Nephron (organoid): ENCODE results near the gene TMCC3.
A peak's percentile ranks its signal among the peaks of the same experiment; 100 is the strongest.
"Not testable (repeated sequence)": the region's sequence is repeated elsewhere in the genome, so short reads cannot be mapped to it uniquely, and the experiment has no call there.

Source experiments
- H3K27ac Mint-ChIP-seq, 3 experiments: 2 replicates each; pipeline ENCODE4 v1.8.0; 2020; ENCODE audit warnings: mixed read lengths in 3 of 3, mild to moderate bottlenecking in 2 of 3, moderate library complexity in 1 of 3
- H3K27me3 Mint-ChIP-seq: 2 replicates; pipeline ENCODE4 v1.8.0; 2021; ENCODE audit warnings: low read depth, mild to moderate bottlenecking, moderate library complexity, mixed read lengths
- H3K36me3 Mint-ChIP-seq: 2 replicates; pipeline ENCODE4 v1.8.0; 2020; ENCODE audit warnings: low read depth, mixed read lengths
- H3K4me1 Mint-ChIP-seq: 2 replicates; pipeline ENCODE4 v1.8.0; 2020; ENCODE audit warnings: mixed read lengths
- H3K4me3 Mint-ChIP-seq, 3 experiments: 2 replicates each; pipeline ENCODE4 v1.8.0; 2020; ENCODE audit warnings: mild to moderate bottlenecking in 3 of 3, mixed read lengths in 3 of 3, moderate library complexity in 2 of 3
- H3K9me3 Mint-ChIP-seq: 2 replicates; pipeline ENCODE4 v1.8.0; 2020; ENCODE audit warnings: mixed read lengths
- TF ChIP-seq, protein P1 (sequence below), 3 experiments: fragments of 200-600 bp; sonication (generic); IDR thresholded peaks; one replicate each; pipeline ENCODE4 v1.5.0; 2021; ENCODE audit warnings: antibody characterized with exemption in 3 of 3; ENCODE audit not compliant: unreplicated experiment in 3 of 3

Gene TMCC3

DNA sequence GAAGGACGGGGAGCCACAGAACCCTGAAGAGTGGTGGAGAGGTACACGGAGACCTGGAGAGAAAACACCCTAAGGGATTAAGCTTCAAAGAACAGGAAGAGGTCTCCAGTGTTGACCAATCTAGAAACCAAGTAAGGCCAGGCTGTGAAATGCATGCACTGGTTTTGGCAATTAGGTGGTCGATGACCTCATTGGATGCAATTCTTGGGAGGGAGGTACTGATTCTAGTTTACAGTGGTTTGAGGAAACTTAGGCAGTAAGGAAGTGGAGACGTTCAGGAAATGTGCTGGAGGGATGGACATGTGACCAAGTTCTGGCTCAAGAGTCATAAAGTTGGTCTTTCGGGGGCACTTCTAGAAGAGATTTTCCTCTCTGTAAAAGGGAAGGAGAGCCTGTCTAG lies 99.4 kb downstream of the TMCC3 start:
- H3K4me1 Mint-ChIP-seq: no peaks in the 10 kb centered on the region
- peaks cover 5% of the 10 kb centered on the region for H3K36me3 Mint-ChIP-seq
- no peak overlapping the region for H3K27ac Mint-ChIP-seq
- TF ChIP-seq, protein P1, sequence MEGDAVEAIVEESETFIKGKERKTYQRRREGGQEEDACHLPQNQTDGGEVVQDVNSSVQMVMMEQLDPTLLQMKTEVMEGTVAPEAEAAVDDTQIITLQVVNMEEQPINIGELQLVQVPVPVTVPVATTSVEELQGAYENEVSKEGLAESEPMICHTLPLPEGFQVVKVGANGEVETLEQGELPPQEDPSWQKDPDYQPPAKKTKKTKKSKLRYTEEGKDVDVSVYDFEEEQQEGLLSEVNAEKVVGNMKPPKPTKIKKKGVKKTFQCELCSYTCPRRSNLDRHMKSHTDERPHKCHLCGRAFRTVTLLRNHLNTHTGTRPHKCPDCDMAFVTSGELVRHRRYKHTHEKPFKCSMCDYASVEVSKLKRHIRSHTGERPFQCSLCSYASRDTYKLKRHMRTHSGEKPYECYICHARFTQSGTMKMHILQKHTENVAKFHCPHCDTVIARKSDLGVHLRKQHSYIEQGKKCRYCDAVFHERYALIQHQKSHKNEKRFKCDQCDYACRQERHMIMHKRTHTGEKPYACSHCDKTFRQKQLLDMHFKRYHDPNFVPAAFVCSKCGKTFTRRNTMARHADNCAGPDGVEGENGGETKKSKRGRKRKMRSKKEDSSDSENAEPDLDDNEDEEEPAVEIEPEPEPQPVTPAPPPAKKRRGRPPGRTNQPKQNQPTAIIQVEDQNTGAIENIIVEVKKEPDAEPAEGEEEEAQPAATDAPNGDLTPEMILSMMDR (IDR thresholded peaks at IDR 0.05; ENCODE audit: unreplicated experiment in 3 of 3): no peak
- peaks cover 5% of the 10 kb centered on the region for H3K27me3 Mint-ChIP-seq
- H3K9me3 Mint-ChIP-seq: peaks cover 10% of the 10 kb centered on the region
- H3K4me3 Mint-ChIP-seq: no peak overlapping the region

DNA sequence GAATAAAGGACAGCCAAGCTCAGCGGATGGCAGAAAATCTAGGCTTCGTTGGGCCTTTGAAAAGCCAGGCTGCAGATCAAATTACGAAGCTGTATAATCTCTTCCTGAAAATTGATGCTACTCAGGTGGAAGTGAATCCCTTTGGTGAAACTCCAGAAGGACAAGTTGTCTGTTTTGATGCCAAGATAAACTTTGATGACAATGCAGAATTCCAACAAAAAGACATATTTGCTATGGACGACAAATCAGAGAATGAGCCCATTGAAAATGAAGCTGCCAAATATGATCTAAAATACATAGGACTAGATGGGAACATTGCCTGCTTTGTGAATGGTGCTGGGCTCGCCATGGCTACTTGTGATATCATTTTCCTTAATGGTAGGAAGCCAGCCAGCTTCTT lies 101.5 kb downstream of the TMCC3 start:
- not testable (repeated sequence) for H3K4me3 Mint-ChIP-seq, H3K36me3 Mint-ChIP-seq, H3K4me1 Mint-ChIP-seq, H3K9me3 Mint-ChIP-seq, H3K27me3 Mint-ChIP-seq, H3K27ac Mint-ChIP-seq

DNA sequence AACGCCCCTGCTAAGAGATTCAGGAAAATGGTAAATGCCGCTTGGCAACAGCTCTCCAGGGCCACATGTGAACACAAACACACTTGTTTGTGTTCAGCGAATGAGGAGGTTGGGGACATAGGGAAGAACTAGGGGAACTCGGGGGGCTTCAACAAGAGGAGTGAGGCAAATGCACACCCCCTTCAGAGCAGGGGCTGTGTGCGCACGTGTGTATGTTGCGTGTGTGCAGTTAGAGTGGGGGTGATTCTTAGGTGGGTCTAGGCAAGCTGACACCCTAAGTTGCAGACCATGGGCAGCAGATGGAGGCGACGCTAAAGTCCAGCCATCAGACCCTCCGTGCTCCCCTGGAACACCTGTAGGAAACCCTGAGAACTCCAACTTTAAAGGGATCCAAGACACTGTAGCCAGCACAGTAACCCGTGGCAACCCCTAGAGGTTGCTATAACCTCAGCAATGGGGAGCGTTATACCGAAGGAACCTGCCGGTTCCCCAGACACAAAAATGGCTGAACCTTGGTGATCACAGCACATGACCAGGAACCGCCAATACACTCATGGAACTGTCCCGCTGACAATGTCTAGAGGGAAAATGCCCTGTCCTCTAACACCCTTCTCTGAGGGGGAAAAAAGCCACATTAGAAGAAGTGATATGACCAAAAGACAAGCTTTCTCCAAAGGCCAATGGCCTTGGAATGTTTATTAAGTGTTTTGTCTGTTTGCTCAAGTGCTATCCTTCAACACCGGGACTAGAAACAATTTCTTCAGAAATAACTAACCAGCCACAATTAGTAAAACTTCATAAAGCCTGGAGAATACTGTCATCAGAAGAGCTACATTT lies 104.2 kb downstream of the TMCC3 start:
- TF ChIP-seq, protein P1 (IDR thresholded peaks at IDR 0.05; ENCODE audit: unreplicated experiment in 3 of 3): peak; percentile 83 to 87 (median 85)
- Mint-ChIP-seq H3K36me3 (peaks cover 5% of the 10 kb centered on the region), H3K9me3 (peaks cover 10% of the 10 kb centered on the region), H3K27ac (peak overlapping the region in 1 of 3 experiments; percentile 61), H3K4me3 (no peak overlapping the region), H3K4me1 (no peaks in the 10 kb centered on the region), H3K27me3 (peaks cover 6% of the 10 kb centered on the region)

DNA sequence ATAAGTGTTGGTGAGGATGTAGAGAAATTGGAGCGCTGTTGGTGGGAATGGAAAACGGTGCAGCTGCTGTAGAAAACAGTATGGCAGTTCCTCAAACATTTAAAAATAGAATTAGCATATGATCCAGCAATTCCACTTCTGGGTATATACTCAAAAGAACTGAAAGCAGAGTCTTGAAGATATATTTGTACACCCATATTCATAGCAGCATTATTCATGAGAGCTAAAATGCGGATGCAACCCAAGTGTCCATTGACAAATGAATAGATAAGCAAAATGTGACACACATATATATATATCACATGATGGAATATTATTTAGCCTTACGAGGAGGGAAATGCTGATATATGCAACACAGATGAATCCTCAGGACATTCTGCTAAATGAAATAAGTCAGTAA lies 106.0 kb downstream of the TMCC3 start:
- no peak overlapping the region for H3K4me3 Mint-ChIP-seq
- H3K4me1 Mint-ChIP-seq: no peaks in the 10 kb centered on the region
- H3K27me3 Mint-ChIP-seq: peaks cover 6% of the 10 kb centered on the region
- peaks cover 5% of the 10 kb centered on the region for H3K36me3 Mint-ChIP-seq
- no peak overlapping the region for H3K27ac Mint-ChIP-seq
- H3K9me3 Mint-ChIP-seq: peaks cover 10% of the 10 kb centered on the region
- TF ChIP-seq, protein P1 (IDR thresholded peaks at IDR 0.05; ENCODE audit: unreplicated experiment in 3 of 3): no peak

DNA sequence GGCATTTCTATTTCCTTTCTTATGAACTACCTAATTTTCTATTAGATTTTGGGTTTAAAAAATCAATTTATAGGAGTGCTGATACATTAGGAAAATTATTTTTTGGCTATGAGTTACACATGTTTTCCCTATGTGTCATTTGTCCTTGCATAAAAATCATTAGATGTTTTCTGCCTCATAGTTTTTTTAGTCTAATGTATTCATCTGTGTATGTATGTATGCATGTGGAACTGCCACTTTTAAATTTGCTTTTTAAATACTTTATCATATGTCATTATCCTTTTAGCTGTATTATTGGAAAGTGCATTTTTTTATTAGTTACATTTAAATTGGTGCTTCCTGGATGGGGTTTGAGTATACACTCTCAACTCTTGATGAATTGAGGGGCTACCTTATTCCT lies 112.0 kb downstream of the TMCC3 start:
- H3K27ac Mint-ChIP-seq: no peak overlapping the region
- H3K9me3 Mint-ChIP-seq: no peaks in the 10 kb centered on the region
- no peaks in the 10 kb centered on the region for H3K36me3 Mint-ChIP-seq
- TF ChIP-seq, protein P1 (IDR thresholded peaks at IDR 0.05; ENCODE audit: unreplicated experiment in 3 of 3): no peak
- H3K27me3 Mint-ChIP-seq: peaks cover 1% of the 10 kb centered on the region
- H3K4me3 Mint-ChIP-seq: no peak overlapping the region
- peaks cover 8% of the 10 kb centered on the region for H3K4me1 Mint-ChIP-seq

DNA sequence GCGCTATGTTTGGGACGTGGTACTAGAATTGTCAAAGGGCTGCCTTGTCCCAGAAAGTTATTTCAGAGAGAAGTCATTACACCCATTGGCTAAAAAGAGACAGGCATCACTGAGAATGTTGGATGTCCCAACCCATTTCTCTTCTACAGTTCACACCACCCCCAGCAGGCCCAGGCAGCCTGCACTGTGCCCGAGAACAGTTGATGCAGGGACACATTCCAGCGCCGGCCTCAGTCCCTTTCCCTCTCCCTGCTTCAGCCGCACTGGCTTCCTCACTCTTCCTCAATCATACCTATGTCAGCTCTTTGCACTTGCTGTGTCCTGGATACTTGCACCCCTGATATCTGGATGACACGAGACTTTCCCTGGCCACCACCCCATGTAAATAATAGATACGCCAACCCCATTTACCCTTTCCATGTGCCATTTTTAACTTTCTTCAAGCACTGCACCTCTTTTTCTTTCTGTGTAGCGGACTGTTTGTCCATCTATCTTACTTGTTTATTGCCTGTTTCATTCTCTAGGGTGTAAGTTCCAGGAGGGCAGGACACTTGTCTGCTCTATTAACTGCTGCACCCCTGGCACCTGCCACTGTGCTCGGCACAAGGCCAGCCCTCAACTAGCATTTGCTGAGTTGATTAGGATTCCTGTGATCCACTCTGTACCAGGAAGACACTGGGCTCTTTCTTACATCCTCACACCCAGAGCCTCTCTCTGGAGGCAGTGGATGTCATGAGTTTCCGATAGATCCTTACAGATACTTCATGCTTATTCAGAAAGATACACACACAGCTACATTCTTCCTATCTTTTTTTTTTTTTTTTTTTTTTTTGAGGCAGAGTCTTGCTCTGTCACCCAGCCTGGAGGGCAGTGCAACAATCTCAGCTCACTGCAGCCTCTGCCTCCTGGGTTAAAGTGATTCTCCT lies 114.1 kb downstream of the TMCC3 start:
- no peaks in the 10 kb centered on the region for H3K36me3 Mint-ChIP-seq
- H3K4me3 Mint-ChIP-seq: no peak overlapping the region
- peaks cover 13% of the 10 kb centered on the region for H3K27me3 Mint-ChIP-seq
- peak overlapping the region in 1 of 3 experiments; percentile 4 for H3K27ac Mint-ChIP-seq
- H3K4me1 Mint-ChIP-seq: peaks cover 17% of the 10 kb centered on the region
- no peaks in the 10 kb centered on the region for H3K9me3 Mint-ChIP-seq
- TF ChIP-seq, protein P1 (IDR thresholded peaks at IDR 0.05; ENCODE audit: unreplicated experiment in 3 of 3): no peak
